ENCODE data around the gene L3MBTL2.

L3MBTL2 gene

GRCh38 chr22:41273128-41273527, 68.0 kb downstream of the L3MBTL2 start:
- DNase-seq (ENCODE audit: low read depth) = no peak

GRCh38 chr22:41274856-41275255, 69.7 kb downstream of the L3MBTL2 start:
- DNase-seq (ENCODE audit: low read depth) = no peak

- no peak for DNase-seq (ENCODE audit: low read depth)
These were observed 75.0 kb downstream of the L3MBTL2 start for GRCh38 chr22:41280065-41280464.

GRCh38 chr22:41280854-41281253, 75.7 kb downstream of the L3MBTL2 start:
- no peak for DNase-seq (ENCODE audit: low read depth)

All from stimulated activated CD8-positive, alpha-beta memory T cell treated with anti-CD3 and anti-CD28 coated beads, Interleukin-15, amount 100 ng/mL, for 24 hours (primary cell).